Stimulated activated CD4-positive, alpha-beta T cell treated with anti-CD3 and anti-CD28 coated beads, Interleukin-4, amount 100 ng/mL, for 1 hour (primary cell): ENCODE data around the gene TOX3.

Source experiments
- DNase-seq: peaks from one replicate; pipeline ENCODE4 v3.0.0-alpha.2; 2020

TOX3 gene

DNA sequence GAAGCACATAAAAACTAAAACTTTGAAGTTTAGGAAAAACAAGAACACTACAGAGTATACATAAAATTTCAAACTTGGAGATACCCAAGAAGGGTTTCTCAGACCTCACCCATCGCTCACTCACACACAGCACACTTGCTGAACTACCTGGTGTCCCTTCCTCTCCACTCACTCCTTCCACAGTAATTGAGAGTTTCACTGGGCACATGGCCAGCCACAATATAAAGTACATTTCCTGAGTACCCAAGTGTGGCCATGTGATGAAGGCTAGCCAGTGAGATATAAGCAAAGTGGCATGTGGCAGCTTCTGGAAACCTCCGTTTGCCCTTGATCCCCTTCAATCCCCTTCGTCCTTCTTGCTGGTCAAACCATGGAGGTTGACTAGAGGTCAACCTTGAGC, 11.9 kb downstream of the TOX3 start:
- DNase-seq: no peak

DNA sequence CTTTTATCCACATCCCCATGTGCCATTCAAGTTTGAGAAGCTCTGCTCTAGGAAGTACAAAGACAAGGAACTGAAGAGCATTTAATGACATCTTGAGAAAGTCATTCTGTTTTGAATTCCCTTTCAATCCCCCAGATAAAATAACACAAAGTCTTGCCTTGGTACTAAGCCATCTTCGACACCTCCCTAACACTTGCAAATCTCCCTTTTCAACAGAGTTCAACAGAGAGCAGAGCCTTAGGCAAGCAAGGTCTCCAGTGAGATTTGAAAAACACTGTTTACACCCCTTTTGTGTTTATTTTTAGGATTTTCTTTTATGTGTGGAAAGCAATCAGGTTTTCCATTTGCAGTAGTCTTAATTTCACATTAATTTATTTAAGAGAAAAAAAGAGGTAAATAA, 13.6 kb downstream of the TOX3 start:
- DNase-seq: no peak

DNA sequence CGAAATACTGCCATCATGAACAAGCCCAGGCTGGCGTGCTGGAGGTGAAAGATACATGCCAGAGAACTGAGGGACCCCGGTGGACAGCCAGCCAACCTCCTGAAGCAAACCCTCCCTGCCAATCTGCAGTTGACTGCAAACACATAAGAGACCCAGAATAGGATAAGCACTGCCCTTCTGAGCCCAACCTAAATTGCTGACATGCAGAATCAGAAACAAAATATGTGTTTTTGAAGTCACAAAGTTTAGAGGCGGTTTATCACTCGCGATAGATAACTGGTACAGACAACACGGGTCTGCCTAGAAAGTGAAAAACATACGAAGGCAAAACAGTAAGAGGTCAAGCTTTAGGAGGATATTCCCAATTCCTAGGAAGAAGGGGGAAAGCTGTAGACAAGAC, 14.6 kb downstream of the TOX3 start:
- DNase-seq: no peak

DNA sequence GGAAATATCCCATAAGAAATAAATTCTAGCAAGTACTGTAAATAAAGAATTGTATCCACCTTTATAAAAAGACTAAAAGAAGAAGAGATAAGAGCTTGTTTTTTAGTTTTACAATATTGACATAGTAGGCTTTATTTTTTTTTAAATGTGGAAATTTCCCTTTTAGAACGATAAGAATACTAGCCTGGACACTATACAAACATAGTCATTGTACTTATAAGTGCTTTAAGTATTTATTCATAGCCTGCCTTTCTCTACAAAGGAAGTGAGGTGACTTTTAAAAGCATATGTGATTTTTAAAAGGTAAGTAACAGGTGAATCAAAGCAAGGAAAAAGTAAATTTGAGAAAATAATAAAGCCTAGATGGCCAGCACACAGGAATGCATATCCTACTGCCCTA, 17.7 kb downstream of the TOX3 start:
- DNase-seq: no peak

DNA sequence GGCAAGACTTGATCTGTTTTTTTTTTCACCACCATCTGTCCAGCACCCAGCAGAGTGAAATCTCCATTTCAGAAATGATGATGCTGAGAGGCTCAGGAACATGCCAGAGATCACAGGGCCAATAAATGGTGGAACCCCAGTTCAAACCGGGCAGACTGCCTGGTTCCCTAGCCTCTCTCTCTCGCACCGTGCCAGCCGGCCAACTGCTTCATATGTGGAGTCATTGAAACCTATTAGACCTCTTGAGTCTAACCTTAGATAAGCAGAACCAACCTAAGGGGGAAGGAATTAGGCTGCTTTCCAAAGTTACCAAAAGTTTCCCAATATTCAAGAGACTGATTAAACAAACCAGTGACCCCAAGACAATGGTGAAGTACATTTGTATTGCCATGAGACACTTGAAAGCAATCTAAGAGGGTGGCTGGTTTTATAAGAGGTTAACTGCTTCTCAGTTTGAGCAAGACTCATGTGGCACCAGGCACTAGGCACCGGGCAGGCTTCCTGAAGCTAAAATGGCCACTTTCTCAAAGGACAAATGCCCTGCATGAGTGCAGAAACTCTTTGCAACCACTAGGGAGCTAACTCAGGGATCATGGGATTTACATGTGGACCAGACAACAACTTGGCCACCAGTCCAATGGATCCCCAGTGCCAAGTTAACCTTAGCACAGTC, 18.4 kb downstream of the TOX3 start:
- no peak for DNase-seq

DNA sequence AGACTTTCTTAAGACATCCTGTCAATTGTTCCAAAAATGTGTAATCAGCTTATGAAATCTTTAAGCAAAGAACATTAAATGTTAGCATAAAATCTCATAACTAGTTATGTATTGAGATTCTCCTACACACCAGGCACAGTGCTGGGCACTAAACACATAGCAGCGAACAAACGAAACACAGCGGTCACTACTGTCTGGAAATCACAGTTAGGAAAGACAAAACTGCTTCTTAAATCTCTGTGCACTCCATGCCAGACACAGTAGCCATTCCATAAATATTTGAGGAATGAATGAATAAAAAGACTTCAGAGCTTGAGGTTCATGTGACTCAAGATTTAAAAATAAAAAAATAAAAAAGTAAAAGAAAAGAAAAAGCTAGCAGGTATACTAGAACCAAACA, 20.1 kb downstream of the TOX3 start:
- no peak for DNase-seq

DNA sequence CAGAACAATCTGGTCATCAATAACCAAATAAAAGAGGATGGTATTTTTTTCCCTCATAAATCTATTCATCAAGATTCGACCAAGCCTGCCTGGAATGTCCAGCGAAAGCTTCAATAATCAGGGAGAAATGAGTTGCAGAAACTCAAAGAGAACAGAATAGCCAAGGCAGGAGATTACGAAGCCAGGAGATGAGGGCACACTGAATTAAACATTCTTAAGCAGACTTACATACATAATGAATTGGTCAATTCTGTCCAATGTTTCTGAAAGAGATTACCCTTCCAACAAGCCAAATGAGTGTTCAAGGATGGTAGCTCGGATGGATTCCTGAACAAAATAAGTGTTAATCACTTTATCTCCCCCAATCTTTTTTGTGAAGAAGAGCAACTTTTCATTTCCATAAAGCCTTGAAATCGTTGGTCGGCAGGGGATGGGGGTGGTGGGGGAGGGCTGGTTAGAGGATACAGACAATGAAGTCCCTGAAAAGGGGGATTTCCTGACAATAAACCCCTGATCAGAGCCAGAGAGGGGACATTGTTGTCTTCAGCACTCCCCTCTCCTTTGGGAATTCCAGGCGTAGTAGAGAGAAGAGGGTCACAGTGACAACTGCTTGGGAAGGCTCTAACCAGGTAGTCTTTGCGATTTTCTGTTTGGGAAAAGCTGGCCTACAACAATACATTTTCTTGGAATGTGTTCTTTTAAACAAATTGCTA, 20.7 kb downstream of the TOX3 start:
- DNase-seq: no peak

DNA sequence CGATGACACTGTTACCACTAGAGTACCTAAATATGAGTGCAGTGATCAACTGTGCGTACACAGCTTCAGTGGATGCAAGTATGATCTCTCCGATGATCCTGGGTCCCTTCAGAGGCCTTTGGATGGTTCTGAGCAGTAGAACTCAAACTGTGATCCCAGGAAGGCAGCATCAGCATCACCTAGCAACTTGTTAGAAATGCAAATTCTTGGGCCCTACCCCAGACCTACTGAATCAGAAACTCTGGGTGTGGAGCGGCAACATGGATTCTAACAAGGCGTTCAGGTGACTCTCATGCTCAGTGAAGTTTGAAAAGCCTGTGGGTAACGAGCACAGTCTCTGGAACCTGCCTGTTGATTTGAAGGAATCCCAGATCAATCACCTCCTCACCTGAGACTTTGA, 25.4 kb downstream of the TOX3 start:
- DNase-seq: no peak

DNA sequence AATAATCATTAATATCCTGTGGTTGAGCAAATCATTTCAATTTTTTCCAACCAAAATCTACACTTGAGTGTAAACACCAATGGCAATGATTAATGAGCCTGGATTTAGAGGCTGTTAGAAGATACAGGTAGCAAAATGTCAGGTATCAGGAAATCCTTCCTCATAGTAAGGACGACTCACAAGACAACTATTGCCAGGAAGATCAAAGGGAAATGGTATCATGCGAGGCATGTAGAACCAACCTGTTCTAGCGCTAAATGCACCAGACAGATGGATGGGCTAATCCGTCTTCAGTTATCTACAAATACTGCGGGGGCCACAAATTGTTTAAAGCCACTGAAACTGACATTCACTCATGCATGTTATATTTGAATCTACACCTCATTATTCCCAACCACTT, 28.1 kb downstream of the TOX3 start:
- no peak for DNase-seq

DNA sequence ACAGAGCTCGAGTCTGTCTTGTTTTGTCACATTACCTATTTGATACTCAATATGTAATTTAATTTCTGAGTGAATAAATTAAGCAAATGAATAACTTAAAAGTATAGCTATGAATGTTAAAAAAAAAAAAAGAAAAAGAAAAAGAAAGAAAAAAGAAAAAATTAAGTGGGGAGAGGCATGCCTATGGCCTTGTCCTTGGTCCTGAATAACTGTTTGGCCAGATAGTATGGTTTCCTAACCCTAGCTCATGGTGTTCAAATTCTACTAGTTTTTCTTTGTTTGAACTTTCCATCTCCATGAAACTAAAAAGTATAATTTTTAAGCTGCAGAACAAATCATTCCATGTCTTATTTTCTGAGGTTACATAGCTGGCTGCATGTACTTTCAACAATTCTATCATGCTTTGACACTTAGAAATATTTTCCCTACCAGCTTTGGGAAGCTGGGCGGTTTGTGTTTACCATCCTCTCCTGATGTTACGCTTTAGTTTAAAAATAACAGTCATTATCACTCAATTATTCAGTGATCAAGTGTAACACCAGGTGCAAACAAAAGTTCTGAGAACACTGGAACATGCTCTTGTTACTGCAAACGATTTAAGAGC, 31.8 kb downstream of the TOX3 start:
- DNase-seq: no peak

DNA sequence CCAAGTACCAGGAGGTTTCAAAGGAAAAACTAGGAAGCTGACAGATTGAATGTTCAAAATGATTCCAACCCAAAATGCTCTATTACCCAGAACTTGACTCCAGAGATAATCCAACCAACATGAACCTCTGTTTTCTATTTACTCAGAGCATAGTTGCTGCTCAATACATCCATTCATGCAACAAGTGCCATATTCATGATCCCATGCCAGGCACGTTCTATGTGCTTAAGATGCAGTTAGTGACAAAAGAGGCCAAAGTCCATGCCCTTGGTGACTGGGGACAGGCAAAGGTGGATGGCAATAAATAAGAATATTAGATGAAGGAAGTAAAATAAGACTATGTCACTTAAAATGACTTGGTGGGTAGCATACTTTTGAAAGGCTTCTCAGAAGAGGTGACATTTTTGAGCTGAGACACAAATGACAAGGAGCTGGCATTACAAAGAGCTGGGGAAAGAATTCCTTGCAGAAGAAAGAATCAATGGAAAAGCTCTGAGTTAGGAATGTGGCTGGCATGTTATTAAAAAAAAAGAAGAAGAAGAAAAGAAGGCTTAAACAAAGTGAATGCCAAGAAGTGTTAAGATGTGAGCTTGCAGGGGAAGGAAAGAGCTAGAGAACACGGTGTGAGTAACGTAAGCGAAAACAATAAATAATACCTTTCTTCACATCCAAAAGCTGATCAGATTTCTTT, 34.5 kb downstream of the TOX3 start:
- no peak for DNase-seq

DNA sequence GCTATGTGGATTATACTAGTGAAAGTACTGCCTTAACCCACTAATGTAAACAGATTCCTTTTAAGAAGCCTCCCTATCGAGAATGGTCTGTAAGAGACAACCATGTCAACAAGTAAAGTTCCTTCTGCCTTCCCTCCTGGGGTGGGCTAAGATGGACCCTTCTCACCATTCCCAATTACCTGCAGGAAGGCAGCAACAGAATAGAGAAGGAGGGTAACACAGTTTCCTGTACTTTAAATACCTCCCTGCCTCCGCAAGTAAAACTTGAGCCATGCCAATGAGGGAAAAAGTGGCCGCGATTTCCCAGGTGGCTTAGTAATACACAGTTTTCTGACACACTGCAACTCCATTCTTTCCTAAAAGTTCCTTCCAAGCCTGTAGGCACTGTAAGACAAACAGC, 45.2 kb downstream of the TOX3 start:
- no peak for DNase-seq

DNA sequence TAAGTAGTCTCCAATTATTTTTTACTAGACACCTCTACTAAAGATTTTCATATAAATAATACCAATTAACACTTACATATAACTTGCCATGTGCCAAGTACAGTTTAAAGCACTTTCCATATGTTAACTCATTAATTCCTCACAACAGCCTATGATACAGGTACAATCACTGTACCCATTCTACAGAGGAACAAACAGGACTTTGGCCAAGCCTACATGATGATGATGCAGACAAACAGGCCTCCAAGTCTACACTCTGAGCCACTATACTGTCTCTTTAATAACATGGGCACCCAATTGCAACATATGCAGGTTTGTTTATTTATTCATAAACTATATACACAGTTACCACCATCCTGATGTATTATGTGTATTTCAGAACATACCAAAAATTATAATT, 46.0 kb downstream of the TOX3 start:
- no peak for DNase-seq

DNA sequence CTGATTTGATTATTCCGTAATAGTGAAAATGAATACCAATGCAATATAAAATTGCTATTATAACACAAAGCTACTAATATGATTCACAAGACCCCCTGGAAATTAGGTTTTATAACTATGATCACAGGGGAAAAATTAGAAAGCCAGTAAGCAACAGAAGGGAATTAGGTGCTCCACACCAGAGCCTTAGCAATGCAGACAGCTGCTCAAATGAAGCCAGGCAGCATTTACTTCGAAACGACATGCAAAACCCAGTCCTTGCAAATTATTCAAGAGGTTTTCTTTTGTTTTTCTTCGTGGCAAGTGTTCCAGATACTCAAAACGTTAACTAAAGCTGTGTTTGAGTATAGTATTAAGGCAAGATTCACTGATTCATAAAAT, 47.9 kb downstream of the TOX3 start:
- no peak for DNase-seq

DNA sequence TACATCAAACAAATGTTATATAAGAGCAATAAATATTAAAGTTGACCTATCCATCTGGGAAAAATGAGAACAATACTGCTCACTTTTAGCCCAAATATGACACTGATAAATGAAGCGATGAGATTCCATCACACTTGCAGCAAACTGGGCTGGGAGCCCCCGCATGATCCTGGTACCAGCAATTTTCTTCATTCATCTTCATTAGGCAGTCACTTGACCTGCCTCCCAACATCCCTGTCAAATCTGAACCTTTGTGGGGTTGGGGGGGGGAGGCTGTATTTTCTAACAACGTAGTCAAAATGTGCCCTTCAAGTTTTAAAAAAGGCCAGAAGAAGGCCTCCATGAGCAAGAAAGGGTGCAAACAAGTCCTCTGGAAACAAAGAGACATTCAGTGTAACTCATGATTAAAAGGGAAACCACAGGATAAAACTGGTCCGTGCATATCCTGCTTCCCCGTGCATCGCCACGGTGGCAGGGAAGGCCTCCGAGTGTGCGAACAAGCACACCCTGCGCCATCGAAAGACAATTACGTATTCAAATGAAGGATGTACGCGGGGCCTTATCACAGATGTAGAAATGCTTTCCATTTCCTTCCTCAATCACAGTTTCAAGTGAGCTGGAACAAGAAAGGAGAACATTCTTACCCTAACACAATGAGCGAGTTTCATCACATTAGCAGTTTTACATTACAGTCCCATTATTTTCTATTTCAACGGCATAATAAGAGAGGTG, 48.4 kb downstream of the TOX3 start:
- no peak for DNase-seq

DNA sequence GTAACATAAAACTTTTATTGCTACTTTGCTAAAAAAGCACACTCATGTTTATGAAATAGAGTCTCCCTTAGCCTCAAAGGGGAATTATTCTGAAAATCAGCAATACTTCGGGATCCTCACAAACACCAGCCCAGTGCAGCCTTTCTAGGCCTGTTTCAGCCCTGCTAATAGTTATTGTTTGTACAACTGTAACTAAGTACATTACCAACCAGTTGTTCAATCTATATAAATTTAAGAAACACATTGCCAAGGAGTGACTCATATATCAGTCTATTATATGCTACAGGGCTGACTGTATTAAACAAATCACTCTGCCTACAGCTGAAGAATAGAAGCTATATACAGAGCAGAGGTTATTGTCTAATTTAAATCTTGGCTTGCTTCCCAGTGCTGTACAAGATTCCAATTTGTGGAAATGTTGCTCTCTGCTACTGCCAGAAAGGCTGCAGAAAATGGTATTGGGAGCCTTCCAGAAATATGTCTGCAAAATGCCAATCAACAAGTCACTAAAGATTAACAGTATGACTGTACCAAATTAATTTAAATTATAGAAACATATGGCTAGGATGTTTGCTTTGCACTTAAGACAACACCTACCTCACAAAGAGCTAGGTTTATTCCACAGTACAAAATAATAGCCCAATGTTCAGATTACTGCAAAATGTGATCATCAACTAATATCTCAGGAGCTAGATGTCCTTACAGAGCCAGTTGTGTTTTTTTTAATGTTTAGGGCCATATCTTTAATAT, 49.7 kb downstream of the TOX3 start:
- DNase-seq: no peak

DNA sequence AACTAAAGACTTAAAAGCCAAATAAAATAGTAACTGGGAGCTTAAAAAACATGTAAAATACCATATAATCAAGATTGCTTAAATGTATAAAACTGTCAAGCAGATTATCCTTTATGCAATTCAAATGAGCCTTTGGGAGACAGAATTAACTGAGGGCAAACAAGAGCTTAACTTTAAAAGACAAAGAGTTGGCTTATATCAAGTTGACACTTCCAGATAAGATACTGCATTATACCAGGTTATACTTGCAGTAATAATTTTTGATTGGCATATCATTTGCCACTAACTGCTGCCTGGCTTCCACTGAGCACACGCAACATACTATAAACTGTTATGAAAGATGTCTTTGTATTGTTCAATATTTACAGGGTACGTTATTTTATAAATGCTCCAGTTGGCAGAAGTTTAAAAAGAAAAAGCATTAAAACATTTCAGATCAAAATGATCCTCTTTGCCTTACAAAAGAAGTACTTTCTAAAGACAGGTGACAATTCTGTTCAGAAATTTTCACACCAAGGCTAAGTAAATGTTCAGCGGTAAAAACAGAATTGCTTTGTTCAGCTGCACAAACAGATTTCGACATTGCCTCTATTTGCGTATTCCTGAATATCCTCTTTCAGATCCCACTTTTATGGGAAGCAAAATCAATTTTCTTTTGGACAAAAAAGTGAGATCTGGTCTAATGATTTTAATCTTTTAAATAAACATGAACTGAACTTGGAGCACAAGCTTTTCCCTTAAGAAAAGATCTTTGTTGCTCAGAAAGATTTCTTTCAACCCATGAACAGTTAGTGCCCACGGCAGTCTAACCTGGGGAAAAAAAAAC, 50.7 kb downstream of the TOX3 start:
- no peak for DNase-seq

DNA sequence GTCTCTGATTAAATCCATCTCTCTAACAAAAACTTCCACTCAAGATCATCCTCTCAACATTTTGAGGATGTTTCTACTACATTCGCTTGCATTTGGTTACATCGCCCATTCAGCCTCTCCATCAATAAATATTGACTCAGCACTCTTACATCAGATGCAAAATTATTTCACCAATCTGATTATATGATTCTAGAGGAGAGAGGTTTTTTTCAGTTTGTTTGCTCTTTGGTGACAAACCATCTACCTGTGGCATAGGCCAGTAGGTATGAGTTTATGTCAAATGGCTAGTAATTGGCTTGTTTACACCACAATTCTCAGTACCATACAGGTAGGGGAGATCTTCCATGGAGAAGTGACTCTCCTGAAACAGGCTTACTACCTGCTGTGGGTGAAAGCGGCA, 52.3 kb downstream of the TOX3 start:
- DNase-seq: no peak

DNA sequence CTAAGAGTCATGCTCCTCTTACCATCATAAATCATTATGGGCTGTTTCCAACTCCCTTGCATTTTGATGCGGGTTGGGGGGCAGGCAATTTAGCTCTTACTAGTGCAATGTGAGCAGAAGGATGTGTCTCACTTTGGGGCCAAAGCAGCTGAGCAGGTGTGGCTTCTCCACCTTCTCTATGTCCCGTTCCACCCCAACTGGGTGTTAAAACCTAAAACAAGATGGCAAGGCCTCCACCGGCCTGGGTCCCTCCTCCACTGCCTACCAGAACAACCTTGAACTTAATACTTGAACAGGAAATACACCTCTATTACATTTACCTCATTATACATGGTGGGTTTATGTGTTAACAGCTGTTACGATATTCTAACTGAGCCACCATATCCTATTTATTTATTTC, 52.8 kb downstream of the TOX3 start:
- no peak for DNase-seq

DNA sequence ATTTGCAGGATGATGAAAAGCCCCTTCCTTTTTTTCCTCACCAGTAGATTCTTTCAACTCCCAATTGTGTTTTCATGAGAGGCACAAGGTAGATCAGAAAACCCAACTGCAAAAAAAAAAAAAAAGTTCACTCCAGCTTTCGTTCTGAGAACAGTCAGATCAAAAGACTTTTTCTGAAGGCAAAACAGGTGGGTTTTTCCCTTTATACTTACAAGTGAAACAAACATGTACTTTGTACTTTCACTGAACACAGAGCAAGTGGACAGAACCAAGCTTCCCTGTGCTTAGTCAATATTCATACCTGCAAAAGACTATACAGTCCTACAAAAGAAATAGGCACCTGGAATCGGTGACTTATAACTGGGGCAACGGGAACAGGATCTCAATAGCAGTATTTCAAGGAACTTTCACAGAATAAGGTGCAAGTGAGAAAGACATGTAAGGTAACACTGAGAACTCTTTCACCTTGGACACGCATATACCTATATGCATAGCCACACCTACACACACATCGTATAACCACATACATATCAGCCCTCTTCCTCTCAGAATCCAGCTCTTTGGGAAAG, 54.1 kb downstream of the TOX3 start:
- no peak for DNase-seq

DNA sequence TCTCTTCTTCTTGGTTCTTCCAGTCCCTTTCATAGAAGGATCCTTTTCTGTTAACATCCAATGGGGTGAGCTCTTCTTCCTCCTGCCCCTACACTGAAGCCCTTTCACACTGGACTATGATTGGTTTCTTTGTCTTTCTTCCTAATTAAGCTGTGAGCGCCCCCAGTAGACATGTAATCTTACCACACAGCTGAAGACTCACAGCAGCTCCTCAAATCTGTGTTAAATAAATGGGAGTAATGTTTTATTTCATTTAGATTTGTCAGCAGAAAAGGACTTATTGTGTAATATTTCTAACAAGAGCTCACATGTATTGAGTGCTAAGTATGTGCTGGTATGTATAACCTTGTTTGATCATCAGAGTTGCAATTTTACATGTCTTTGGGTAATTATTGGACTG, 55.7 kb downstream of the TOX3 start:
- DNase-seq: no peak
